Gastroesophageal sphincter (tissue), 4 donors: ENCODE measurements around the gene SNIP1. TPM values are rescaled to one million over a fixed set of nuclear protein-coding genes. Genes with fewer than 3 reads are reported as not detected.

Experiments used
- ATAC-seq: fragments of 150-250 bp; one replicate; pipeline ENCODE4 v1.9.1; 2016; ENCODE audit warnings: mild to moderate bottlenecking, moderate library complexity
- H3K27ac ChIP-seq, 4 donors: fragments of 200-600 bp; sonication (generic) in 3 of 4; 1 replicate in 3 of 4; 2 replicates in 1 of 4; pipeline ENCODE4 v1.5.1; 2016 to 2019
- H3K27me3 ChIP-seq: fragments of 200-600 bp; sonication (generic); one replicate; pipeline ENCODE4 v1.5.1; 2019
- H3K36me3 ChIP-seq, 2 donors: fragments of 200-600 bp; sonication (generic); one replicate each; pipeline ENCODE4 v1.5.1; 2019; ENCODE audit warnings: control low read depth in 1 of 2
- H3K4me1 ChIP-seq, 3 donors: fragments of 200-600 bp; sonication (generic); 1 replicate in 2 of 3; 2 replicates in 1 of 3; pipeline ENCODE4 v1.5.1; 2016 to 2019; ENCODE audit warnings: control low read depth in 2 of 3
- H3K4me3 ChIP-seq, 2 donors: fragments of 200-600 bp; sonication (generic); one replicate each; pipeline ENCODE4 v1.5.1; 2019; ENCODE audit warnings: mild to moderate bottlenecking in 1 of 2, moderate library complexity in 1 of 2
- H3K9me3 ChIP-seq, 3 donors: fragments of 200-600 bp; sonication (generic); one replicate each; pipeline ENCODE4 v1.5.1; 2017 to 2019; ENCODE audit warnings: control low read depth in 2 of 3
- CTCF ChIP-seq, 4 experiments: fragments of 200-600 bp in 2 of 4; fragments of 450-650 bp in 2 of 4; sonication (generic) in 1 of 4; IDR thresholded peaks; one replicate each; pipeline ENCODE4 v1.5.1; 2017 to 2019; ENCODE audit warnings: antibody characterized with exemption in 4 of 4, mild to moderate bottlenecking in 2 of 4, moderate library complexity in 2 of 4
- EP300 ChIP-seq: sonication (generic); formaldehyde crosslinking; IDR thresholded peaks from one replicate; pipeline ENCODE4 v1.6.1; 2017; ENCODE audit warnings: antibody characterized with exemption, mild to moderate bottlenecking
- POLR2A ChIP-seq, 2 donors: fragments of 450-650 bp; IDR thresholded peaks; one replicate each; pipeline ENCODE4 v1.6.1; 2017; ENCODE audit warnings: antibody characterized with exemption in 2 of 2, mild to moderate bottlenecking in 2 of 2, moderate library complexity in 1 of 2
- POLR2AphosphoS5 ChIP-seq: sonication (generic); formaldehyde crosslinking; IDR thresholded peaks from one replicate; pipeline ENCODE4 v1.6.1; 2017; ENCODE audit warnings: antibody characterized with exemption
- WGBS, 2 donors: methylation state at CpG; one replicate each; pipeline ENCODE4 v1.1.5; 2018; ENCODE audit warnings: low coverage in 1 of 2; 5-methylcytosine and 5-hydroxymethylcytosine counted together
- total RNA-seq, 4 donors: library from RNA; depleted of rRNA; stranded (reverse); fragments of >200 nt; gene quantifications; one replicate each; pipeline ENCODE4 v1.1.0, GENCODE V29; 2016

The SNIP1 gene
- 10 to 100 TPM; 10.3 to 17.8 (median 14.1) TPM for total RNA-seq

- Histone ChIP-seq H3K9me3 (no peaks in the 10 kb centered on the region), H3K27me3 (no peaks in the 10 kb centered on the region), H3K27ac (peak within 1 kb of the TSS; percentile 89 to 94 (median 92)), H3K36me3 (peaks cover 0 to 42% of the 10 kb centered on the region in 2 donors), H3K4me1 (peaks cover 0 to 63% (median 19%) of the 10 kb centered on the region in 3 donors), H3K4me3 (peak within 1 kb of the TSS; percentile 91 to 99)
- TF ChIP-seq POLR2AphosphoS5 (peak; percentile 96), CTCF (IDR thresholded peaks at IDR 0.05) (peak in 1 of 4 experiments; percentile 13), EP300 (no peak), POLR2A (IDR thresholded peaks at IDR 0.05) (peak; percentile 69 to 82)
- ATAC-seq: peak; percentile 93
- 25 to 56% methylated on average over 5 to 9 of the region's 54 CpGs for WGBS, 2 donors
These were observed at the start of gene SNIP1 for GRCh38 chr1:37553927-37554808. TSS of gene SNIP1 (minus strand) at chr1:37554293. CDS start at chr1:37554229, 64 bp downstream.

- no peak overlapping the region for H3K27ac ChIP-seq
- no peak overlapping the region for H3K4me3 ChIP-seq
- no peaks in the 10 kb centered on the region for H3K9me3 ChIP-seq
- TF ChIP-seq POLR2A (IDR thresholded peaks at IDR 0.05): no peak
- no peak for TF ChIP-seq POLR2AphosphoS5
- TF ChIP-seq CTCF (IDR thresholded peaks at IDR 0.05): peak in 3 of 4 experiments; percentile 34 to 60 (median 42)
- no peak for TF ChIP-seq EP300
- H3K27me3 ChIP-seq: peaks cover 15% of the 10 kb centered on the region
- no peaks in the 10 kb centered on the region for H3K4me1 ChIP-seq
- no peak for ATAC-seq
- WGBS, 2 donors: 22 to 28% methylated on average over 5 to 6 of the region's 8 CpGs
- no peaks in the 10 kb centered on the region for H3K36me3 ChIP-seq
These were observed 48.9 kb upstream of the SNIP1 start for GRCh38 chr1:37602750-37603694.

GRCh38 chr1:37601441-37601840, 47.3 kb upstream of the SNIP1 start:
- H3K27ac ChIP-seq: no peak overlapping the region
- no peaks in the 10 kb centered on the region for H3K36me3 ChIP-seq
- H3K4me3 ChIP-seq: no peak overlapping the region
- TF ChIP-seq EP300 (no peak), POLR2A (IDR thresholded peaks at IDR 0.05) (no peak), CTCF (IDR thresholded peaks at IDR 0.05) (no peak), POLR2AphosphoS5 (no peak)
- no peak for ATAC-seq
- H3K4me1 ChIP-seq: peaks cover 0 to under 1% (median 0%) of the 10 kb centered on the region in 3 donors
- H3K27me3 ChIP-seq: peaks cover 14% of the 10 kb centered on the region
- no peaks in the 10 kb centered on the region for H3K9me3 ChIP-seq

- Histone ChIP-seq H3K27me3 (peaks cover 9% of the 10 kb centered on the region), H3K4me1 (peaks cover 0 to 8% (median 0%) of the 10 kb centered on the region in 3 donors), H3K36me3 (no peaks in the 10 kb centered on the region), H3K9me3 (no peaks in the 10 kb centered on the region), H3K4me3 (no peak overlapping the region), H3K27ac (no peak overlapping the region)
- TF ChIP-seq POLR2A (IDR thresholded peaks at IDR 0.05) (no peak), POLR2AphosphoS5 (no peak), CTCF (IDR thresholded peaks at IDR 0.05) (no peak), EP300 (no peak)
- ATAC-seq: no peak
- 37 to 82% methylated on average over 2 to 3 of the region's 5 CpGs for WGBS, 2 donors
These were observed 45.8 kb upstream of the SNIP1 start for GRCh38 chr1:37599940-37600339.
